ENCODE measurements around the gene USP11. TPM values are rescaled to one million over a fixed set of nuclear protein-coding genes. Genes with fewer than 3 reads are reported as not detected.

The USP11 gene
- total and polyA plus RNA-seq, 2 experiments from 2014 or later: 64.2 to 65.1 TPM

DNA sequence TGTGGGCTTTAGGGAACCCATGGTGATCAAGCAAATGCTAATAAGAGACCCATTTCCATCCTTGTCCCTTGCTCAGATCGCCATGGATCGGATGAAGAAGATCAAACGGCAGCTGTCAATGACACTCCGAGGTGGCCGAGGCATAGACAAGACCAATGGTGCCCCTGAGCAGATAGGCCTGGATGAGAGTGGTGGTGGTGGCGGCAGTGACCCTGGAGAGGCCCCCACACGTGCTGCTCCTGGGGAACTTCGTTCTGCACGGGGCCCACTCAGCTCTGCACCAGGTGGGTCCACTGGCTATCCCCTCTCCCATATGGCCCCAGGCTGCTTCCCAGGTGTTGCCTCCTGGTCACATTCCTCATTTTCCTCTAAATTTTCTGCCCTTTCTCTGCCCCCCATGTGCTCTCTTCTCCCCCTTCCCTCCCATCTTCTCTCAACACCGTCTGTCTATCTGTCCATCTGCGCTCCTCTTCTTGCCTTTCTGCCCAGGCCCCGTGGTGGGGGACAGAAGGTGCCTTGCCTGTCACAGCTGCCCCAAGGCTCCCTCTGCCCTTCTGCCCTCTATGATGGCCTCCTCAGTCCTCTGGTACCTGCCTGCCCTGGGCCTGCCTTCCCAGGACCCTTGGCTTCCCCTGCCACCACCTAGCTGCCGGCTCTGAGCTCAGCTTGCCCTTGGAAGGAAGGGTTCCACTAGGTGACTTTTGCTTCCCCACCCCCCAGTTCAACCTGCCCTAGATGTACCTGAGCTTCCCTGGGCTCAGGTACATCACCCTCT is 9.1 kb upstream of the USP11 start:
- H4K20me1 ChIP-seq (replicated peaks; ENCODE audit: insufficient read depth): no peaks in the 10 kb centered on the region
- peaks cover 37% of the 10 kb centered on the region for H3K79me2 ChIP-seq (replicated peaks; ENCODE audit: insufficient read depth)
- H3K36me3 ChIP-seq (ENCODE audit: insufficient read depth): peaks cover 6% of the 10 kb centered on the region

More for the DNA sequence above, 9.1 kb upstream of the USP11 start:
- no peak overlapping the region for H3K4me3 Mint-ChIP-seq
- Histone ChIP-seq H3K27ac (ENCODE audit: low read depth) (no peak overlapping the region), H3K9me2 (ENCODE audit: insufficient read depth) (no peaks in the 10 kb centered on the region), H3K27me3 (ENCODE audit: insufficient read depth) (no peaks in the 10 kb centered on the region), H3K4me3 (no peak overlapping the region), H3K4me2 (no peak overlapping the region), H2AFZ (no peak overlapping the region), H3F3A (replicated peaks; ENCODE audit: low read depth) (no peaks in the 10 kb centered on the region), H3K4me1 (ENCODE audit: insufficient read depth) (no peaks in the 10 kb centered on the region)
- TF ChIP-seq, protein P1, sequence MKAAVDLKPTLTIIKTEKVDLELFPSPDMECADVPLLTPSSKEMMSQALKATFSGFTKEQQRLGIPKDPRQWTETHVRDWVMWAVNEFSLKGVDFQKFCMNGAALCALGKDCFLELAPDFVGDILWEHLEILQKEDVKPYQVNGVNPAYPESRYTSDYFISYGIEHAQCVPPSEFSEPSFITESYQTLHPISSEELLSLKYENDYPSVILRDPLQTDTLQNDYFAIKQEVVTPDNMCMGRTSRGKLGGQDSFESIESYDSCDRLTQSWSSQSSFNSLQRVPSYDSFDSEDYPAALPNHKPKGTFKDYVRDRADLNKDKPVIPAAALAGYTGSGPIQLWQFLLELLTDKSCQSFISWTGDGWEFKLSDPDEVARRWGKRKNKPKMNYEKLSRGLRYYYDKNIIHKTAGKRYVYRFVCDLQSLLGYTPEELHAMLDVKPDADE (IDR thresholded peaks at IDR 0.05): no peak
- TF ChIP-seq EZH2 (IDR thresholded peaks at IDR 0.05; ENCODE audit: low read depth, unreplicated experiment) (no peak), ZNF331 (CRISPR knock-in tag; IDR thresholded peaks at IDR 0.05; ENCODE audit: low read depth) (no peak), JUNB (IDR thresholded peaks at IDR 0.05; ENCODE audit: unreplicated experiment) (no peak), EZH2phosphoT487 (IDR thresholded peaks at IDR 0.05; ENCODE audit: unreplicated experiment) (no peak)
- TF ChIP-seq, protein P2, sequence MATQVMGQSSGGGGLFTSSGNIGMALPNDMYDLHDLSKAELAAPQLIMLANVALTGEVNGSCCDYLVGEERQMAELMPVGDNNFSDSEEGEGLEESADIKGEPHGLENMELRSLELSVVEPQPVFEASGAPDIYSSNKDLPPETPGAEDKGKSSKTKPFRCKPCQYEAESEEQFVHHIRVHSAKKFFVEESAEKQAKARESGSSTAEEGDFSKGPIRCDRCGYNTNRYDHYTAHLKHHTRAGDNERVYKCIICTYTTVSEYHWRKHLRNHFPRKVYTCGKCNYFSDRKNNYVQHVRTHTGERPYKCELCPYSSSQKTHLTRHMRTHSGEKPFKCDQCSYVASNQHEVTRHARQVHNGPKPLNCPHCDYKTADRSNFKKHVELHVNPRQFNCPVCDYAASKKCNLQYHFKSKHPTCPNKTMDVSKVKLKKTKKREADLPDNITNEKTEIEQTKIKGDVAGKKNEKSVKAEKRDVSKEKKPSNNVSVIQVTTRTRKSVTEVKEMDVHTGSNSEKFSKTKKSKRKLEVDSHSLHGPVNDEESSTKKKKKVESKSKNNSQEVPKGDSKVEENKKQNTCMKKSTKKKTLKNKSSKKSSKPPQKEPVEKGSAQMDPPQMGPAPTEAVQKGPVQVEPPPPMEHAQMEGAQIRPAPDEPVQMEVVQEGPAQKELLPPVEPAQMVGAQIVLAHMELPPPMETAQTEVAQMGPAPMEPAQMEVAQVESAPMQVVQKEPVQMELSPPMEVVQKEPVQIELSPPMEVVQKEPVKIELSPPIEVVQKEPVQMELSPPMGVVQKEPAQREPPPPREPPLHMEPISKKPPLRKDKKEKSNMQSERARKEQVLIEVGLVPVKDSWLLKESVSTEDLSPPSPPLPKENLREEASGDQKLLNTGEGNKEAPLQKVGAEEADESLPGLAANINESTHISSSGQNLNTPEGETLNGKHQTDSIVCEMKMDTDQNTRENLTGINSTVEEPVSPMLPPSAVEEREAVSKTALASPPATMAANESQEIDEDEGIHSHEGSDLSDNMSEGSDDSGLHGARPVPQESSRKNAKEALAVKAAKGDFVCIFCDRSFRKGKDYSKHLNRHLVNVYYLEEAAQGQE (IDR thresholded peaks at IDR 0.05; ENCODE audit: unreplicated experiment): no peak
- TF ChIP-seq, protein P3, sequence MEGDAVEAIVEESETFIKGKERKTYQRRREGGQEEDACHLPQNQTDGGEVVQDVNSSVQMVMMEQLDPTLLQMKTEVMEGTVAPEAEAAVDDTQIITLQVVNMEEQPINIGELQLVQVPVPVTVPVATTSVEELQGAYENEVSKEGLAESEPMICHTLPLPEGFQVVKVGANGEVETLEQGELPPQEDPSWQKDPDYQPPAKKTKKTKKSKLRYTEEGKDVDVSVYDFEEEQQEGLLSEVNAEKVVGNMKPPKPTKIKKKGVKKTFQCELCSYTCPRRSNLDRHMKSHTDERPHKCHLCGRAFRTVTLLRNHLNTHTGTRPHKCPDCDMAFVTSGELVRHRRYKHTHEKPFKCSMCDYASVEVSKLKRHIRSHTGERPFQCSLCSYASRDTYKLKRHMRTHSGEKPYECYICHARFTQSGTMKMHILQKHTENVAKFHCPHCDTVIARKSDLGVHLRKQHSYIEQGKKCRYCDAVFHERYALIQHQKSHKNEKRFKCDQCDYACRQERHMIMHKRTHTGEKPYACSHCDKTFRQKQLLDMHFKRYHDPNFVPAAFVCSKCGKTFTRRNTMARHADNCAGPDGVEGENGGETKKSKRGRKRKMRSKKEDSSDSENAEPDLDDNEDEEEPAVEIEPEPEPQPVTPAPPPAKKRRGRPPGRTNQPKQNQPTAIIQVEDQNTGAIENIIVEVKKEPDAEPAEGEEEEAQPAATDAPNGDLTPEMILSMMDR (conservative IDR thresholded peaks at IDR 0.05; ENCODE audit: low read depth in 2 of 2): no peak
- H3K36me3 Mint-ChIP-seq (ENCODE audit: low read depth): peaks cover 59% of the 10 kb centered on the region
- H3K4me1 Mint-ChIP-seq: peaks cover 17% of the 10 kb centered on the region
- DNase-seq (ENCODE audit: low spot score): no peak
- H3K9me3 Mint-ChIP-seq: no peaks in the 10 kb centered on the region
- H3K27me3 Mint-ChIP-seq (ENCODE audit: insufficient read depth, low read depth, poor library complexity): peaks cover 10% of the 10 kb centered on the region
- ATAC-seq: no peak
- H3K27ac Mint-ChIP-seq: no peak overlapping the region
